Colonic mucosa (tissue), 4 donors: ENCODE data around the gene TCF15. TPM values are rescaled to one million over a fixed set of nuclear protein-coding genes. Genes with fewer than 3 reads are reported as not detected.

Experiments
- DNase-seq: peaks from one replicate; pipeline ENCODE4 v3.0.0-alpha.2; 2020
- H3K27ac ChIP-seq: fragments of 200-600 bp; one replicate; pipeline ENCODE4 v1.8.0; 2021
- H3K27me3 ChIP-seq: fragments of 200-600 bp; one replicate; pipeline ENCODE4 v1.8.0; 2021
- H3K36me3 ChIP-seq: fragments of 200-600 bp; one replicate; pipeline ENCODE4 v1.8.0; 2021
- H3K4me1 ChIP-seq: fragments of 200-600 bp; one replicate; pipeline ENCODE4 v1.8.0; 2021; ENCODE audit warnings: mild to moderate bottlenecking
- H3K4me3 ChIP-seq: fragments of 200-600 bp; one replicate; pipeline ENCODE4 v1.8.0; 2021
- H3K9ac ChIP-seq, 2 donors: one replicate each; pipeline ENCODE4 v1.7.0; 2013; ENCODE audit warnings: control low read depth in 2 of 2, low read depth in 2 of 2, low read length in 2 of 2
- H3K9me3 ChIP-seq: fragments of 200-600 bp; one replicate; pipeline ENCODE4 v1.8.0; 2021
- intact Hi-C: fragments of 100-400 bp; cut with DNase I; formaldehyde crosslinking; loops from one replicate; pipeline ENCODE4 v1.14.1; 2022
- total RNA-seq, 2 donors: library from RNA; stranded (reverse); fragmentation: NEBNext Ultra II Directional in 1 of 2; extraction: Animal tissue kit (Norgen Biotek cat#: 25700) in 1 of 2; gene quantifications; one replicate each; pipeline ENCODE4 v1.2.1, GENCODE V29; 2021
- TF ChIP-seq, protein P1 (sequence below): fragments of 200-600 bp; IDR thresholded peaks from one replicate; pipeline ENCODE4 v1.8.0; 2022; ENCODE audit warnings: antibody characterized with exemption, mild to moderate bottlenecking
- donor health status: healthy.
- donor health status: DM: no; HTN: no; CAD: no.
- donor health status: DM: no; HTN: no; CAD: no.

The TCF15 gene
- total RNA-seq, 2 donors from 2014 or later: 0.16 to 0.22 TPM

DNA sequence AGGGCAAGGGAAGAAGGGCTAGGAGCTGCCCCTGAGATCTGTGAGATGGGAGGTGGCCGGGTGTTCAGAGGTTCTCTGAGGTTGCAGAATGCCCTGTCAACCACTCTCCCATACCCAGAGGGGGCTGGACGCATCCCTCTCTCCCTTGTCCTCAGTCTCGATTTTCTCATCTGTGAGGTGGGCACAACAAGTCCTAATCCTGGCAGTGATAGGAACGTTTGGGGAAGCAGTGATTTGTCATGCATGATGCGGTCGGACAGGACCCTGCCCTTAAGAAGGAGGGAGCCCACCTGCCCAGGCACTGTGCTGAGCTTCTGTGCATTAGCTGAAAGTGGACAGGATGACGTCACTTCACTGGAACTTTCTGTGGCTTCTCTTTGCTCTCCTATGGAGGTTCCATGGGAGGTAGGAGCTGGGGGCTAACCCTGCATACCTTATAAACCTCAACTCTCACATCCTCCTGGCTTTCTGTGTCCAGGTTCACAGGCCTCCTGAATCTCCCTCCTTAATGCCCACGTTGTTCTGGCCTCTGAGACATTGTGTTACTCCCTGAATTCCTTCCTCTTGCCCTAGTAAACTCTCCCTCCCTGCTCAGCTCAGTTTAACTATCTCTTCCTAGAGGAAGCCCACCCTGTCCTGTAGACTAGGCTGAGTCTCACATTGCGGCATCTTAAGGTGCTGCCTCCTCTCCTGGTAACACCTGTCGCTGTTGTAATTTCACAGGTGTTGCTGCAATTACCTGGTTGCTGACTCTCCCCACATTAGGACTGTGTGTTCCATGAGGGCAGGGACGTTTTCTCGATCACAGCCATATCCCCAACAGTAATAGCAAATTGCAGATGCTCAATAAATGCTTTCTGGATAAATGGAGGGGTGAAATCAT is 36.5 kb downstream of the TCF15 start:
- intact Hi-C loops: no loop called here
- no peak overlapping the region for H3K27ac ChIP-seq
- TF ChIP-seq, protein P1, sequence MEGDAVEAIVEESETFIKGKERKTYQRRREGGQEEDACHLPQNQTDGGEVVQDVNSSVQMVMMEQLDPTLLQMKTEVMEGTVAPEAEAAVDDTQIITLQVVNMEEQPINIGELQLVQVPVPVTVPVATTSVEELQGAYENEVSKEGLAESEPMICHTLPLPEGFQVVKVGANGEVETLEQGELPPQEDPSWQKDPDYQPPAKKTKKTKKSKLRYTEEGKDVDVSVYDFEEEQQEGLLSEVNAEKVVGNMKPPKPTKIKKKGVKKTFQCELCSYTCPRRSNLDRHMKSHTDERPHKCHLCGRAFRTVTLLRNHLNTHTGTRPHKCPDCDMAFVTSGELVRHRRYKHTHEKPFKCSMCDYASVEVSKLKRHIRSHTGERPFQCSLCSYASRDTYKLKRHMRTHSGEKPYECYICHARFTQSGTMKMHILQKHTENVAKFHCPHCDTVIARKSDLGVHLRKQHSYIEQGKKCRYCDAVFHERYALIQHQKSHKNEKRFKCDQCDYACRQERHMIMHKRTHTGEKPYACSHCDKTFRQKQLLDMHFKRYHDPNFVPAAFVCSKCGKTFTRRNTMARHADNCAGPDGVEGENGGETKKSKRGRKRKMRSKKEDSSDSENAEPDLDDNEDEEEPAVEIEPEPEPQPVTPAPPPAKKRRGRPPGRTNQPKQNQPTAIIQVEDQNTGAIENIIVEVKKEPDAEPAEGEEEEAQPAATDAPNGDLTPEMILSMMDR: no peak
- peaks cover 5% of the 10 kb centered on the region for H3K4me1 ChIP-seq
- H3K9ac ChIP-seq: no peak overlapping the region
- H3K4me3 ChIP-seq: no peak overlapping the region
- H3K27me3 ChIP-seq: peaks cover 17% of the 10 kb centered on the region
- DNase-seq: no peak
- no peaks in the 10 kb centered on the region for H3K9me3 ChIP-seq
- no peaks in the 10 kb centered on the region for H3K36me3 ChIP-seq

DNA sequence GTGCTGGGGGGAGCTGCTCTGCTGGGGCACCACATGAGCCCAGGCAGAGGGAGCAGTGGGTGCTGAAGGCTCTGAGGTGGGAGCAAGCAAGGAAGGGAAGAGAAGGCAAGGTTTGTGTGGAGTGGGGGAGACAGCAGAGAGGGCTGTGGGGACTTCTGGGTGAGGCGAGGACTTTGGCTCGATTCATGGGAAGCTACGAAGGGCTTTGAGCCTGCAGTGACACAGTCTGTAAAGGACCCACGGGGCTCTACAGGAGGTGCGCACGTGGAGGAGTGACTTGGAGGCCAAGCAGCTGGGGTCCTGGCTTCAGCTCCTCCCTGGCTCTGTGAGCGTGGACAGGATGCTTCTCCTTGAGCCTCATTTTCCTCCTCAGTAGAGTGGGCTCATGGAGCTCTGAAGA is 37.4 kb downstream of the TCF15 start:
- H3K9ac ChIP-seq: no peak overlapping the region
- no peaks in the 10 kb centered on the region for H3K36me3 ChIP-seq
- no peaks in the 10 kb centered on the region for H3K9me3 ChIP-seq
- peaks cover 22% of the 10 kb centered on the region for H3K27me3 ChIP-seq
- no peak overlapping the region for H3K4me3 ChIP-seq
- intact Hi-C loops: no loop called here
- peaks cover 5% of the 10 kb centered on the region for H3K4me1 ChIP-seq
- H3K27ac ChIP-seq: no peak overlapping the region
- TF ChIP-seq, protein P1: no peak
- DNase-seq: no peak

DNA sequence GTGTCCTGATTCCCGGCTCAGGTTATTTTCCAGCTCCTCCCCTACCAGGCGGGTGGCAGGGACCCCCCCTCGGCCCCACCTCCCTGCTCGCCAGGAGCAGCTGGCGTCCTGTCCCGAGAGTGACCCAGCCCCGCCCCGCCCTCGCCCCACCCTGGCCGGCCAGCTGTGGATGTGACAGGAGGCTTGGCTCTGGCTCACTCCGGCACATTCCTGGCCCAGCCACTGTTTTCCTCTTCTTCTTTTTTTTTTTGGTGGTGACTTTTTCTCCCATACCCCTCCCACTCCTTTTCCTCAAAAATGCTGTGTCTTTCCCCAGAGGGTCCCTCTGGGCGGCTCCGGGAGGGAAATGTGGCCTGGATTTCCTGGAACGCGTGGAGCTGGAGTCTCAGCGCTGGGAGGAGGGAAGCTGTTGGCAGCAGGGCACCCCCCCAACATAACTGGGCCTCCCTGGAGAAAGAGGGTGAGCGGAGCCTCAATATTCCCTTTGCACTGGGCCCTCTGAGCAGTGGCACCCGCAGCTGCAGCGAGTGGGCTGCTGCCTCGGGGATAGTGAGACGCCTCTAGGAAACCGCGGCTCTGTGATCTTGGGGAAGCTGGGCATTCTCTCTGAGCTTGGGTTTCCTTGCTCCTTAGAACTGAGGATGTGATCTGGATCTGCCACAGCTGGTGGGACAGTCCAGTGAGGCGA is 38.2 kb downstream of the TCF15 start:
- Histone ChIP-seq H3K27me3 (peaks cover 22% of the 10 kb centered on the region), H3K27ac (no peak overlapping the region), H3K4me3 (no peak overlapping the region), H3K9ac (peak overlapping the region in 1 of 2 donors; percentile 9), H3K36me3 (no peaks in the 10 kb centered on the region), H3K9me3 (no peaks in the 10 kb centered on the region), H3K4me1 (peaks cover 5% of the 10 kb centered on the region)
- intact Hi-C loops: no loop called here
- TF ChIP-seq, protein P1: no peak
- peak; percentile 71 for DNase-seq

DNA sequence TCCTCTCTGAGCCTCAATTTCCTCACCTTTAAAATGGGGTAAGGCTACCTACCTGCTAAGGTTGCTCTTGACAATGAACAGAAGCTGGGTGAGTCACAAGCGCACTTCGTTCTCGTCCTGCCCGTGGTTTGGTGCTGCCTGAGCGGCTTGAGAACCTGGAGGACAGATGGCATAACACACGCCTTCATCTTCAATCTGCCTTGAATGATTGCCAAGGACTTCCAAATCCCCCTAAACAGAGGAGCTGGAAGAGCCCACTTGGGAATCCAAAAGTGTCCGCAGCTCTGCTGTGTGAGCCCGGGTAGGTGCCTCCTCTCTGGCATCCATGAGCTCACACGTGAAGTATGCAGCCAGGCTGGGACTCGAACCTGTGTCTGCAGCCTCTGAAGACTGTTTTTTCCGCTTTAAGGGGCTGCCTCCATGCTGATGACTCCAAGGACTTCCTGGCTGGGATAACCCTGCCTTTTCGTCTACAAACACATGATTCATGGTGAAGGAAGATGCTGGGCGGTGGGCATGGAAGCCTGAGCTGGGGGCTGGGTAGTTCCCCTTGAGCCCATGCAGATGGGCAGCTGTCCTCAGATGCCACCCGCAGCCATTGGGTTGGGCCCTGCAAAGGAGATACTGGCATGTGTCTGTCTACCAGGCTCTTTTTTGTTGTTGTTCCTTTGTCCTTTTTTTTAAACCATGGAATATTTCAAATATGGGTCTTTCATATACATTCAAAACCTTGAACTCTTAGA is 41.3 kb downstream of the TCF15 start:
- H3K27me3 ChIP-seq: peaks cover 22% of the 10 kb centered on the region
- intact Hi-C loops: no loop called here
- H3K36me3 ChIP-seq: no peaks in the 10 kb centered on the region
- TF ChIP-seq, protein P1: no peak
- DNase-seq: no peak
- peaks cover 5% of the 10 kb centered on the region for H3K4me1 ChIP-seq
- no peak overlapping the region for H3K27ac ChIP-seq
- no peaks in the 10 kb centered on the region for H3K9me3 ChIP-seq
- no peak overlapping the region for H3K9ac ChIP-seq
- no peak overlapping the region for H3K4me3 ChIP-seq

DNA sequence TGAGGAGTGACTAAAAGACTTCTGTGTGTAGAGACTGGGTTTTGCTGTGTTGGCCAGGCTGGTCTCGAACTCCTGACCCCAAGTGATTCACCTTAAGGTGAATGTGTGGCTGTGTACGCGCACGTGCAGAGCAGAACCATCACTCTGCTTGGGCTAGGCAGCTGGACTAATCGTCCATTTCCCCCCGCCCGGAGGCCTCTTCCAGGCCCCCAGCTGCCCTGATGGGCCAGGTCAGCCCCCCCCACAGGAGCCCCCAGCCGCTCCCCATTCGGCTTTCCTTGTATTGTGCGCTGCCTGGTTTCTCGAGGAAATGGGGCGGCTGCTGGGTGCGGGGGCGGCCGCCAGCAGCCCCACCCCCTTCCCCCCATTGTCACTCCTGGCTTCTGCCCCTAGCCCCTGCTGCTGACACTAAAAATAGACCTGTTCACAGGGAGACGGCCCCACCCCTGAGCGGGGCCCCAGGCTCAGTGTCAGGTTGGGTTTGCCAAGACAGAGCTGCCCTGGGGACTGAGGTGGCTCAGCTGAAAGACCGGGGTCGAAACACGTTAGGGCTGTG is 41.9 kb downstream of the TCF15 start:
- DNase-seq: no peak
- peaks cover 22% of the 10 kb centered on the region for H3K27me3 ChIP-seq
- H3K27ac ChIP-seq: no peak overlapping the region
- no peaks in the 10 kb centered on the region for H3K36me3 ChIP-seq
- TF ChIP-seq, protein P1: no peak
- H3K9me3 ChIP-seq: no peaks in the 10 kb centered on the region
- H3K4me3 ChIP-seq: no peak overlapping the region
- H3K4me1 ChIP-seq: peaks cover 5% of the 10 kb centered on the region
- intact Hi-C loops: no loop called here
- no peak overlapping the region for H3K9ac ChIP-seq
